ENCODE data around the gene SLIT1. TPM values are rescaled to one million over a fixed set of nuclear protein-coding genes. Genes with fewer than 3 reads are reported as not detected.

The SLIT1 gene
- total and polyA plus RNA-seq, 2 of the 8 experiments (the other 6 are each of a cell fraction or from before 2014, with no cell fraction given): 0.70 to 0.88 TPM

DNA sequence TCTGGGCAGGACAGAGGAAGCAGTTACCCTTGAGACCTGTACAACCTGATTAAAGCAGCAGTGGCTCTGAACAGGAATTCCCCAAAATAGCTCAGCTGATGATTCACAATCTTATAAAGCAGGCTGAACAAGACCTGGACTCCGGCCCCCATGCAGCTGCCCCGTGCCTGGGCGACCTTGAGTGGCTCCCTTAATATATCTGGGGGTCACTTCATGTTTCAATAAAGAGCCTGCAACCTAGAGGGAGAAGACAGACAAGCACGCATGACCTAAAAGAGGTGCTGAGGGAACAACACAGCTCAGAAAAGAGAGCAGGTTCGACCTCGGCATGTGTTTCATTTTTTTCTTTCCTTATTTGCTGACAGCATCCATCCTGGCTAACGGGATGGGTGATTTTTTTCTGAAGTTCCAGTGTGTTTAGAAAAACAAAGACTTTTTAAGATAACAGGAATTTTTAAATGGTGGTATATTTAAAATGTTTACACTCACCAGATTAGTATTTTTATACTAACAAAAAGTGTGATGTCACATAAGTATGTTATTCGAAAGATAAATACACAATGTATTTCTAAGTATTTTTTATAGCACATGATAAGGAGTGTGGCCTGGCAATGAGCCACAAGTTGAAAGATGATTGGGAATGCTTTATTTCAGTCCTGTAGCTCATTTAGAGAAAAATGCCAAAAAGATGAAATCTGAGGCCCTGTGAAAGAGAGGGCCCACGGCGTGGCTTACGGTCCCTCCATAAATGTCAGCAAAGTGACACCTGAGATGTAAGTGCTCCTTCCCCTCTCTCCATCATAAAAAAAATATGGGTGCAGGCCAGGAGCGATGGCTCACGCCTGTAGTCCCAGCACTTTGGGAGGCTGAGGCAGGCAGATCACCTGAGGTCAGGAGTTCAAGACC is 161.3 kb downstream of the SLIT1 start (continued):
- no peak for TF ChIP-seq MAFK (IDR thresholded peaks at IDR 0.05; ENCODE audit: low read depth, low read length)
- no peak for TF ChIP-seq TAF1 (IDR thresholded peaks at IDR 0.05; ENCODE audit: low read depth, low read length)
- TF ChIP-seq CBX8 (IDR thresholded peaks at IDR 0.05; ENCODE audit: borderline replicate concordance, low read depth, low read length): no peak
- no peak for TF ChIP-seq SIX5 (IDR thresholded peaks at IDR 0.05; ENCODE audit: low read depth, low read length)
- no peak for TF ChIP-seq CTCF (IDR thresholded peaks at IDR 0.05; ENCODE audit: control extremely low read depth in 1 of 3, insufficient read depth in 1 of 3, low read depth in 1 of 3, low read length in 3 of 3)

Data from H1 (cell line).